ENCODE results near the gene EML2. TPM values are rescaled to one million over a fixed set of nuclear protein-coding genes. Genes with fewer than 3 reads are reported as not detected.

EML2 gene
- total and polyA plus RNA-seq, 7 donors, result 10.4 to 75.6 (median 34.6) TPM

GRCh38 chr19:45589768-45590167 lies 49.4 kb downstream of the EML2 start:
- Histone ChIP-seq H3K27me3 (peaks cover 0 to 42% (median 30%) of the 10 kb centered on the region in 3 donors), H3K27ac (no peak overlapping the region), H3K4me3 (no peak overlapping the region), H3K9me3 (no peaks in the 10 kb centered on the region), H3K36me3 (no peaks in the 10 kb centered on the region), H3K4me1 (peaks cover 0 to 5% (median 0%) of the 10 kb centered on the region in 4 donors)
- WGBS, 2 donors, result 84 to 88% methylated on average over 4 of the region's 4 CpGs
- no peak for DNase-seq
- intact Hi-C loops (cut with DNase I), result loop anchor here (10.0 kb wide), 1 partner anchor 155 kb away; no protein-coding TSS in a partner anchor
- no peak for TF ChIP-seq EP300 (IDR thresholded peaks at IDR 0.05)
- TF ChIP-seq POLR2AphosphoS5 (IDR thresholded peaks at IDR 0.05), result no peak
- no peak for TF ChIP-seq CTCF (IDR thresholded peaks at IDR 0.05)
- no peak for TF ChIP-seq POLR2A (IDR thresholded peaks at IDR 0.05)

GRCh38 chr19:45587873-45588272 lies 51.3 kb downstream of the EML2 start:
- H3K27ac ChIP-seq, result no peak overlapping the region

GRCh38 chr19:45585158-45585577 lies 54.0 kb downstream of the EML2 start:
- Histone ChIP-seq H3K4me1 (peaks cover 0 to 12% (median 8%) of the 10 kb centered on the region in 4 donors), H3K9me3 (no peaks in the 10 kb centered on the region), H3K4me3 (peak overlapping the region; percentile 49 to 77 (median 62)), H3K27ac (peak overlapping the region; percentile 91 to 99 (median 96)), H3K27me3 (peaks cover 0 to 1% (median 1%) of the 10 kb centered on the region in 3 donors), H3K36me3 (no peaks in the 10 kb centered on the region)
- WGBS, 2 donors, result 23 to 24% methylated on average over 7 of the region's 7 CpGs
- TF ChIP-seq CTCF (IDR thresholded peaks at IDR 0.05) (no peak), POLR2AphosphoS5 (IDR thresholded peaks at IDR 0.05) (no peak)
- intact Hi-C loops (cut with DNase I), result loop anchor here (2.0 to 10.0 kb wide), 2 partner anchors 76 to 150 kb away; no protein-coding TSS in a partner anchor
- DNase-seq, result no peak

More at GRCh38 chr19:45587873-45588272, 51.3 kb downstream of the EML2 start:
- Histone ChIP-seq H3K9me3 (no peaks in the 10 kb centered on the region), H3K36me3 (no peaks in the 10 kb centered on the region), H3K4me3 (no peak overlapping the region), H3K4me1 (peaks cover 0 to 12% (median 8%) of the 10 kb centered on the region in 4 donors), H3K27me3 (peaks cover 0 to 28% (median 23%) of the 10 kb centered on the region in 3 donors)
- TF ChIP-seq EP300 (IDR thresholded peaks at IDR 0.05), result no peak
- TF ChIP-seq CTCF (IDR thresholded peaks at IDR 0.05), result no peak
- no peak for TF ChIP-seq POLR2AphosphoS5 (IDR thresholded peaks at IDR 0.05)
- TF ChIP-seq POLR2A (IDR thresholded peaks at IDR 0.05), result no peak
- no peak for DNase-seq
- WGBS, 2 donors, result 73 to 86% methylated on average over 4 of the region's 4 CpGs
- intact Hi-C loops (cut with DNase I), result loop anchor here (10.0 kb wide), 1 partner anchor 153 kb away; no protein-coding TSS in a partner anchor

GRCh38 chr19:45584332-45585157 lies 54.7 kb downstream of the EML2 start, which contains the start of gene OPA3:
Gene OPA3, minus strand, starts transcription at chr19:45584802. Its CDS starts 38 bp downstream, at chr19:45584764.
- intact Hi-C loops (cut with DNase I), result loop anchor here (2.0 to 10.0 kb wide), 2 partner anchors 76 to 150 kb away; no protein-coding TSS in a partner anchor

More at GRCh38 chr19:45584332-45585157, 54.7 kb downstream of the EML2 start, which contains the start of gene OPA3:
- Histone ChIP-seq H3K9me3 (no peaks in the 10 kb centered on the region), H3K4me1 (peaks cover 0 to 12% (median 8%) of the 10 kb centered on the region in 4 donors), H3K27me3 (no peaks in the 10 kb centered on the region), H3K4me3 (peak within 1 kb of the TSS; percentile 49 to 77 (median 62)), H3K27ac (peak within 1 kb of the TSS; percentile 91 to 99 (median 96)), H3K36me3 (no peaks in the 10 kb centered on the region)
- DNase-seq, result peak; percentile 100
- TF ChIP-seq EP300 (IDR thresholded peaks at IDR 0.05), result peak in 3 of 4 donors; percentile 60 to 97 (median 87)
- TF ChIP-seq POLR2A (IDR thresholded peaks at IDR 0.05), result peak; percentile 15 to 55
- peak; percentile 70 to 86 (median 79) for TF ChIP-seq POLR2AphosphoS5 (IDR thresholded peaks at IDR 0.05)
- no peak for TF ChIP-seq CTCF (IDR thresholded peaks at IDR 0.05)
- 0 to 1% methylated on average over 63 of the region's 63 CpGs for WGBS, 2 donors
